ENCODE data around the gene ABCA4.
"Not testable (repeated sequence)": the region's sequence is repeated elsewhere in the genome, so short reads cannot be mapped to it uniquely, and the experiment has no call there.

ABCA4 gene

GRCh38 chr1:93960641-93961147, 160.3 kb downstream of the ABCA4 start:
- FAIRE-seq (no peak), DNase-seq (ENCODE audit: insufficient read length, low spot score) (no peak)
- TF ChIP-seq, protein P1, sequence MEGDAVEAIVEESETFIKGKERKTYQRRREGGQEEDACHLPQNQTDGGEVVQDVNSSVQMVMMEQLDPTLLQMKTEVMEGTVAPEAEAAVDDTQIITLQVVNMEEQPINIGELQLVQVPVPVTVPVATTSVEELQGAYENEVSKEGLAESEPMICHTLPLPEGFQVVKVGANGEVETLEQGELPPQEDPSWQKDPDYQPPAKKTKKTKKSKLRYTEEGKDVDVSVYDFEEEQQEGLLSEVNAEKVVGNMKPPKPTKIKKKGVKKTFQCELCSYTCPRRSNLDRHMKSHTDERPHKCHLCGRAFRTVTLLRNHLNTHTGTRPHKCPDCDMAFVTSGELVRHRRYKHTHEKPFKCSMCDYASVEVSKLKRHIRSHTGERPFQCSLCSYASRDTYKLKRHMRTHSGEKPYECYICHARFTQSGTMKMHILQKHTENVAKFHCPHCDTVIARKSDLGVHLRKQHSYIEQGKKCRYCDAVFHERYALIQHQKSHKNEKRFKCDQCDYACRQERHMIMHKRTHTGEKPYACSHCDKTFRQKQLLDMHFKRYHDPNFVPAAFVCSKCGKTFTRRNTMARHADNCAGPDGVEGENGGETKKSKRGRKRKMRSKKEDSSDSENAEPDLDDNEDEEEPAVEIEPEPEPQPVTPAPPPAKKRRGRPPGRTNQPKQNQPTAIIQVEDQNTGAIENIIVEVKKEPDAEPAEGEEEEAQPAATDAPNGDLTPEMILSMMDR (IDR thresholded peaks at IDR 0.05; ENCODE audit: insufficient read depth, missing control alignments) = no peak

DNA sequence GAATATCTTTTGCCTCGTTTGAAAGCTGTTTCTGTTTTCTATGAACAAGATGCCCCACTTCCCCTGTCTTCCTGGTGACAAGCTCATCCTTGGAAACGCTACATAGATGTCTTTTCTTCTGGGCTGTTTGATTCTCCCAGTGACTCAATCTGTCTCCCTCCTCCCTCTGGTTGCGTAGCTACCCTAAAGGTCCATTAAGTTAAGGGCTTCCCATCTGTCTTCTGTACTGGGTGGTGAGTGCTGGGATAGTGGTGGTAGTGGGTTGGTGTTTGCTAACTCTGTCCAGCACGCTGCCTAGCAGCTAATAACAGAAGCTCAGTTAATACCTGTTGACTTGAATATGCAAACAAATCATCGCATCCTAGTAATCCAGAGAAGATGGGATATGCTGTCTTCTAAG, 161.5 kb downstream of the ABCA4 start:
- DNase-seq (ENCODE audit: insufficient read length, low spot score) (no peak), FAIRE-seq (no peak)
- TF ChIP-seq, protein P1 (IDR thresholded peaks at IDR 0.05; ENCODE audit: insufficient read depth, missing control alignments) = no peak

DNA sequence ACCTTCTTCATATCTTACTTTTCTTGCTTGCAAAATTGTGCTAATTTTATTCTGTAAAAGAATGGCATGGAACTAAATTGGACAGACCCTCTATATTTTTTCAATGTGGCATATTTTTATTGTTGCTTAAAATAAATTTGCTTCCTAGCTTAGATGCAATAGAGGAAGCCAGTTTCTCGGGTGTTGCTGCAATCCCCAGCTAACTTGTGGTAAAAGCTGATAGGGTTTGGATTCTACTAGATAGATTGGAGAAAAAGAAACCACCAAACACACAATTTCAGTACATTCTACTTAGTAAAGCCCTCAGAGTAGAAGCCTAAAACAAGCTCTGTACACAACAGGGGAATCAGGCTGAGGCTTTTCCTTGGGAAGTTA, 162.2 kb downstream of the ABCA4 start:
- TF ChIP-seq, protein P1 (IDR thresholded peaks at IDR 0.05; ENCODE audit: insufficient read depth, missing control alignments) = no peak
- DNase-seq (ENCODE audit: insufficient read length, low spot score) (no peak), FAIRE-seq (no peak)

- FAIRE-seq (no peak), DNase-seq (ENCODE audit: insufficient read length, low spot score) (no peak)
- TF ChIP-seq, protein P1 (IDR thresholded peaks at IDR 0.05; ENCODE audit: insufficient read depth, missing control alignments) = no peak
These were observed 162.8 kb downstream of the ABCA4 start for GRCh38 chr1:93958032-93958725.

- no peak for DNase-seq (ENCODE audit: insufficient read length, low spot score)
- TF ChIP-seq, protein P1 (IDR thresholded peaks at IDR 0.05; ENCODE audit: insufficient read depth, missing control alignments) = no peak
- no peak for FAIRE-seq
These were observed 165.2 kb downstream of the ABCA4 start for GRCh38 chr1:93955765-93956164.

DNA sequence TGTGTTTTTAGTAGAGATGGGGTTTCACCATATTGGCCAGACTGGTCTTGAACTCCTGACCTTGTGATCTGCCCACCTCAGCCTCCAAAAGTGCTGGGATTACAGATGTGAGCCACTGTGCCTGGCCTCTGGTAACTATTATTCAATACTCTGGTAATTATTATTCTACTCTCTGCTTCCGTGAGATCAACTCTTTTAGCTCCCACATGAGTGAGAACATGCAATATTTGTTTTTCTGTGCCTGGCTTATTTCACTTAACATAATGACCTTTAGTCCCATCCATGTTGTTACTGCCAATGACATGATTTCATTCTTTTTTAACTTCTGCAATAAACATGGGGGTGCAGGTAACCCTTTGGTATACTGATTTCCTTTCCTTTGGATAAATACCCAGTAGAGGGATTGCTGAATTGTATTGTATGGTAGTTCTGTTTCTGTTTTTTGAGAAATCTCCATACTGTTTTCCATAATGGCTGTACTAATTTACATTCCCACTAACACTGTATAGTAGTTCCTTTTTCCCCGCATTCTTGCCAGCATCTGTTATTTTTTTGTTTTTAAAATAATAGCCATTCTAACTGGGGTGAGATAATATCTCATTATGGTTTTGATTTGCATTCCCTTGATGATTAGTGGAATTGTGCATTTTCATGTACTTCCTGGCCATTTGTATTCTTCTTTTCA, 173.8 kb downstream of the ABCA4 start:
- FAIRE-seq; DNase-seq (ENCODE audit: insufficient read length, low spot score): not testable (repeated sequence)

Measured in D721Med (cell line).